DMS114 treated with DMSO at 0.1 percent for 48 hours (cell line): ENCODE measurements around the gene SLC7A6.
"Not testable (repeated sequence)": the region's sequence is repeated elsewhere in the genome, so short reads cannot be mapped to it uniquely, and the experiment has no call there.

Experiments
- DNase-seq: peaks from one replicate; lab custom pipeline; 2025; ENCODE audit not compliant: unreplicated experiment; lab: John Stamatoyannopoulos, UW

Gene SLC7A6

DNA sequence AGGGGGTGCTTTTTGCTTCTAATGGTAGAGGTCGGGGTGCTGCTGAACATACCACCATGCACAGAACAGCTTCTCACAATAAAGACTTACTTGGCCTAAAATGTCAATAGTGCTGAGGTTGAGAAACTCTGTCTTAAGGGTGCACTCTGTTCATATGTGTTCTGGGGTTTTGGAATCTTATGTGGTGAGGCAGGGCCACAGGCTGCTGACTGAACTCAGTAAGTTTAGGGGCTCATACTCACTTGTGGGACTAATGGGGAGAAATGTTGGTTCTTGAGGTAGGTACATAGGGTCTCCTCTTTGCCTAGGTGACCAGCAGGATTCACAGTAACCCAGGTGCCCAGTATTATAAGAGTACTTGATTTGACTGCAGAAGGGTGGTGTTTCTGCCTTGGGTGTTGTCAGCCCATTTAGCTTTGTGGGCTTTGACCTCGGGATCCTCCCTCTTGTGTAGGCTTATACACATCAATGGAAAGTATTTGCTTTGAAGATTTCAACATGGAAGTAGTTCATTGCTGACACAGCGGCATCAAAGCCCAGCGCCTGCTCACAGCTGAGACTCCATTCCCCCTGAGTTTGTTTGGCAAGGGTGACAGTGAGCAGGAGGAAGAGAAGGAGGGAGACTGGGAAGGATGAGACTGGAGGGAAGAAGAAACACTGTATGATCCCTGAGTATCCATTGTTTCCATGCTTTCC lies 17.2 kb downstream of the SLC7A6 start:
- DNase-seq: no peak

DNA sequence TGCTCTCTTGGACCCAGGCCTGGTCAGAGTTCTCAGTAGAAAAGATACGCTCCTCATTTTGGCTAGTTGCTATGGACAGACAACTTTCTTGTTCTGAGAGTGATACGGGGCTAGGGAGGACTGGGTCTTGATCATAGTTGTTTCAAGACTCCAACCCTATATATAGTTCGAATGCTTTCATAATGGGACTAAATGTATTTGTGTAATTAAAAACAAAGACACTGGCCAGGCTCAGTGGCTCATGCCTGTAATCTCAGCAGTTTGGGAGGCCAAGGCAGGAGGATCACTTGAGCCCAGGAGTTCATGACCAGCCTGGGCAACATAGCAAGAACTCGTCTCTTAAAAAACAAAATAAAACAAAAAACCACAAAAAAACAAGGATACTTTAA lies 17.7 kb downstream of the SLC7A6 start:
- no peak for DNase-seq

GRCh38 chr16:68283346-68283745 lies 19.0 kb downstream of the SLC7A6 start:
- DNase-seq: no peak

- DNase-seq: no peak
Observed at GRCh38 chr16:68283801-68284598, 19.7 kb downstream of the SLC7A6 start.

GRCh38 chr16:68284847-68285246 lies 20.5 kb downstream of the SLC7A6 start:
- DNase-seq: no peak

- no peak for DNase-seq
Observed at GRCh38 chr16:68285683-68286082, 21.4 kb downstream of the SLC7A6 start.

DNA sequence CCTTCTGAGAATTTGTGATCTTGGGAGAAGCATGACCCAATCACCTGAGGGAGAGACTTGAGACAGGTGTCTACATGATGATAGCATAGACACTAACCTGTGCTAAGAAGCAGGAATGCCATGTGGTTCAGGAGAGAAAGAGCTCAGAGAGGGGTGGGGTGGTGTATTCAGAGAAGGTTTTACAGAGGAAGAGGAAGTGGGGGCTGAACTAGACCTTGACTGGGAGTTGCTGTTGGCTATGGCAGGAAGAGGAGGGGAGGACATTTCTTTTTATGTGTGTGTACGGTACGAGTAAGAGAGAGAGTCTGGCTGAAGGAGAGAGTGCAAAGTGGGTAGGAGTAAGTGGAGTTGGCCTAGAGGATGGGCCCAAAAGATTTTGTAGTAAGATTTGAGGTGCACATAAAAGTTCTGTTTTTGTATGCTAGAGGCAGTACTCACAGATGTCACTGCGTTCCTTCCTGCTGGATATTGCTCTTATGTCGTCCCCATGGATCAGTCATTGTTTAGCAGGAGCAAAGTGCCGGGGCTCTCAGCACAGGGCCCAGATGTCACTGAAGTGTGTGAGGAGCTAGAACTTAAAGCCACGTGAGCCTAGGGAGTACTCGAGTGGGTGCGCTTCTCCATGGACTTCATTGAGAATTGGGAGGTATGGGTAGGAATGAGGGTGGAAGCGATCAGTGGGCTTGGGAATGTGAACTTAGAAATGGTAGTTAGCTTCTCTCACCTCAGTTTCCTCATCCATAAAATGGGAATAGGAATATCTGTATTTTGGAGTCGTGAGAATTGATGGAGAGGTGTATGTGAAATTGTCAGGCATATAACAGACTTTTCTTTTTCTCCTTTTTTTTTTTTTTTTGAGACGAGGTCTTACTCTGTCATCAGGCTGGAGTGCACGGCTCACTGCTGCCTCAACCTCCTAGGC lies 22.1 kb downstream of the SLC7A6 start:
- no peak for DNase-seq

DNA sequence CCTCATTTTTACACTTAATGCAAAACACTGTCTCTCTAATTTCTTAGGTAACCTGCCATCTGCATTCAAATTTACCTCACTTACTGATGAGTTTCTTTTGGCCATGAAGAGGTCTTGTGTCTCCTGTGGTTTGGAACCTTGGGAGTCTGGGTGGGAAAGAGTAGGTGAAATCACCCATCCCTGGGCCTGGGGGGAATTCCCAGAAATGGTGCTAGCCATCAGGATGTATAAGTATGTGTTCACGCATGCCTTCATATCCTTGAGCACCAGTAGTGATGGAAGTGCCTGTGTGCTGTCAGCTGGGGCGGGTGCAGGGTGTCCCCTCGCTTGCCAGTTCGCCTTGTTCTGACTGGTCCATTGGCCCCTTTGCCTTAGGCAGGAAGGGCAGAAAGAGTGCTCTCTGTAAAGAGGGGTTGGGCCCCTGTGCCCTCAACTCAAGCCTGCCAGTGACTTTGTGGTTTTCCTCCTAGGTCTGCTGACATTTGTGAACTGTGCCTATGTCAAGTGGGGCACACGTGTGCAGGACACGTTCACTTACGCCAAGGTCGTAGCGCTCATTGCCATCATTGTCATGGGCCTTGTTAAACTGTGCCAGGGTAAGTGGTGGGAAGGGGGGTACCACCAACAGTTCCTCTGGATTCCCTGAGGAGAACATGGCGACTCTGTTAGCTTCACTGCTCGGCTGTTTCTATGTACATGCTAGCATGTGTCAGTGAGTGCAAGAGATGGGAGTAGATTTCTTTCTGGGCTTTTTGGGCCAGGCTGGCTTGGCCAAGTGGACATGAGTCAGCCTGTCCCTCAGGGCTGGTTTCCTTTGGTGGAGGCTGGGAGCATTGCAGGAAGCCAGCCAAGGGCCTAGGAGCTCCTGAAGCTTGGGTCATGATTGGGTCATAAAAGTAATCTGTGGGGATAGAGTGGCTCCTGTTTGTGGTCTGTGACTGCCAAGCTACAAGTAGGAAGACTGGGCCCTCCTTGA lies 23.2 kb downstream of the SLC7A6 start:
- no peak for DNase-seq

DNA sequence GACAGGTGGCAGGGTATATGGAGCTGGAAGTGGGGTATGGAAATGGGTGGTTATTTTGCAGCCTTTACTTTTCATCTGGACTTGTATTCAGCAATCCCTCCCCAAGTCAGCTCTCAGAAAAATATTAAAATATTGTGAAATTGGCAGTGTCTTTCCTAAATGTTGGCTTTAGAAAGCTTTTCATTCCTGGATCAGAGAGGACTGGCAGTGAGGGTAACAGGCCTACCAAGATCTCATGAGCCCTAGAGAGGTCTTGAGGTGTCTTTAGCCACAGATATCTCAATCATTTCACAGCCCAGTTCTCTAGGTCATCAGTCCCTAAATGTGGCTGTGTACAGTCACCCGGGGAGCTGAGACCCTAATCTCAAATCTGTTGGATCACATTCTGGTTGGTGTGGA lies 23.9 kb downstream of the SLC7A6 start:
- DNase-seq: no peak

DNA sequence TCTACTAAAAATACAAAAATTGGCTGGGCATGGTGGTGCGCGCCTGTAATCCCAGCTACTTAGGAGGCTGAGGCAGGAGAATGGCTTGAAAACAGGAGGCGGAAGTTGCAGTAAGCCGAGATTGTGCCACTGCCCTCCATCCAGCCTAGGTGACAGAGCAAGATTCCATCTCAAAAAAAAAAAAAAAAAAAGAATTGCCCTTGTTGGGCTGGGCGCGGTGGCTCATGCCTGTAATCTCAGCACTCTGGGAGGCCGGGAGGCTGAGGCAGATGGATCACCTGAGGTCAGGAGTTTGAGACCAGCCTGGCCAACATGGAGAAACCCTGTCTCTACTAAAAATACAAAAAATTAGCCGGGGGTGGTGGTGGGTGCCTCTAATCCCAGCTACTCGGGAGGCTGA lies 24.5 kb downstream of the SLC7A6 start:
- DNase-seq: not testable (repeated sequence)

DNA sequence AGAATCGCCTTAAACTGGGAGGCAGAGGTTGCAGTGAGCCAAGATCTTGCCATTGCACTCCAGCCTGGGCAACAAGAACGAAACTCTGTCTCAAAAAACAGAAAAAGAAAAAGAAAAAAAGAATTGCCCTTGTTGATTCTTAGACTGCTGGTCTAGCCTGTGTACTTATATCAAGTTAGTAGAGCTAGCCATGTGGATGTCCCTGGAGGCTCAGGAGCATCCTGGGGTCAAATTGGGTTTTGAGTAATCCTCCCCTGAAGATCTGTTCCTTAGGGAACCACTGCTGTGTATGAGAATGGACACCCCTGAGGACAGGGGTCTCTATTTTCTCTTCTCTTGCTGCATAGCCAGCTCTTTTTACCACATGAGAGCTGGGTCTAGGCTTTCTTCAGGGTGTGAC lies 24.9 kb downstream of the SLC7A6 start:
- no peak for DNase-seq

DNA sequence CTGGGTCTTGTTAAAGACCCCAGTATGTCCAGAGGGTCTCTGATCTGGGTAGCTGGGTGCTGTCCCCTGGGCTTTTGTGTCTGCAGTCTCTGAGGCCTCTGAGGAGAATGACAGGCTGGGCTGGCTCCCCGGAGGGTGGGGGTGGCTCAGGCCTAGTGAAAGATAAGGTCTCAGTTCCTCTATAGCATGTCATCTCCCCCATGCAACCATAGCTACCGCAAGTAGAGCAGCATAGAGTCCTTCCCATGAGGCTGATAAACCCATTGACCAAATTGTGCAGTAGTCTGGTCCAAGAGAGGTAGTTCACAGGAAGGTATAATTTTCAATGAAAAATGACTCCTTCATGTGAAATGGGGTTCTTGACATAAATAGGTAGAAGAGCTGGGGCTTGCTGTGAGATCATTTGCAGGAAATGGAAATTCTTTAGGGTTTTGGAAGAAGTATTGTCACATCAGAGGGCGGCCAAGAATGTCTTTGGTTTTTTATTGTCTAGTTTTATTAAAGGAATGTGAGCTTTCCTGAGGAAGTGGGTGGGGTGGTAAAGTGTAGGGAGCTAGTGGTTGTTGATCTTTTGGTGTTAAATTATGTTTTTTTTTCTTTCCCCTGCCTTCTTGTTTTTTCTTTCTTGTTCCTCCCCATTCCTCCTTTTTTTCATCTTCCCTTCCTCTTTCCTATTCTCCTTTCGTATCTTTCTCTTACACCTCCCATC lies 25.4 kb downstream of the SLC7A6 start:
- no peak for DNase-seq

GRCh38 chr16:68290450-68290849 lies 26.1 kb downstream of the SLC7A6 start:
- DNase-seq: no peak

GRCh38 chr16:68291227-68291626 lies 26.9 kb downstream of the SLC7A6 start:
- DNase-seq: no peak

- DNase-seq: no peak
Observed at GRCh38 chr16:68292425-68292824, 28.1 kb downstream of the SLC7A6 start.

DNA sequence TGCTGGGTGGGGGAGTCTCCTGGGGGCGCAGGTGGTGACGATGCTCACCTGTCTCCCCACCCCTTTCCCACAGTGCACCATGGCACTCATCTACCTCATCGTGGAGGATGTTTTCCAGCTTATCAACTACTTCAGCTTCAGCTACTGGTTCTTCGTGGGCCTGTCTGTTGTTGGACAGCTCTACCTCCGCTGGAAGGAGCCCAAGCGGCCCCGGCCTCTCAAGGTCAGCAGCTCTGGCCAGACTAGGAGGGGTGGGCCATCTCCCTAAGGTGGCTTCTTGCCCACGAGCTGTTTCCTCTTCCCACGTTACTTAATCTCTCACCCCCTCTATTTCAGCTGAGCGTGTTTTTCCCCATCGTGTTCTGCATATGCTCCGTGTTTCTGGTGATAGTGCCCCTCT lies 32.0 kb downstream of the SLC7A6 start:
- DNase-seq: no peak

- no peak for DNase-seq
Observed at GRCh38 chr16:68296693-68297092, 32.4 kb downstream of the SLC7A6 start.

GRCh38 chr16:68297908-68298307 lies 33.6 kb downstream of the SLC7A6 start:
- DNase-seq: no peak

- no peak for DNase-seq
Observed at GRCh38 chr16:68298312-68298711, 34.0 kb downstream of the SLC7A6 start.
